Osteocyte (in vitro differentiated cells): ENCODE measurements around the gene SPOCK3. TPM values are rescaled to one million over a fixed set of nuclear protein-coding genes. Genes with fewer than 3 reads are reported as not detected.

ENCODE experiments used
- DNase-seq: peaks from one replicate; pipeline ENCODE4 v3.0.0; 2021; ENCODE audit warnings: mixed read lengths; ENCODE audit not compliant: unreplicated experiment; ENCODE audit errors: extremely low spot score
- H3K27ac Mint-ChIP-seq: one replicate; pipeline ENCODE4 v1.8.0; 2021; ENCODE audit warnings: mild to moderate bottlenecking, mixed read lengths; ENCODE audit not compliant: unreplicated experiment
- H3K27me3 Mint-ChIP-seq: one replicate; pipeline ENCODE4 v1.8.0; 2021; ENCODE audit warnings: mixed read lengths; ENCODE audit not compliant: unreplicated experiment
- H3K36me3 Mint-ChIP-seq: one replicate; pipeline ENCODE4 v1.8.0; 2021; ENCODE audit warnings: mixed read lengths; ENCODE audit not compliant: unreplicated experiment
- H3K4me1 Mint-ChIP-seq: one replicate; pipeline ENCODE4 v1.8.0; 2021; ENCODE audit warnings: mixed read lengths; ENCODE audit not compliant: unreplicated experiment
- H3K4me3 Mint-ChIP-seq: one replicate; pipeline ENCODE4 v1.8.0; 2021; ENCODE audit warnings: mild to moderate bottlenecking, moderate library complexity, mixed read lengths; ENCODE audit not compliant: unreplicated experiment
- H3K9me3 Mint-ChIP-seq: one replicate; pipeline ENCODE4 v1.8.0; 2021; ENCODE audit warnings: mixed read lengths; ENCODE audit not compliant: unreplicated experiment
- total RNA-seq: library from RNA; stranded (reverse); gene quantifications from 2 replicates; pipeline ENCODE4 v1.2.1, GENCODE V29; 2021
- TF ChIP-seq, protein P1 (sequence below): fragments of 200-600 bp; sonication (generic); IDR thresholded peaks from 2 replicates; pipeline ENCODE4 v1.5.0; 2021; ENCODE audit warnings: antibody characterized with exemption, mild to moderate bottlenecking, moderate library complexity

SPOCK3 gene
- total RNA-seq, 1 donor from 2014 or later, result not detected

DNA sequence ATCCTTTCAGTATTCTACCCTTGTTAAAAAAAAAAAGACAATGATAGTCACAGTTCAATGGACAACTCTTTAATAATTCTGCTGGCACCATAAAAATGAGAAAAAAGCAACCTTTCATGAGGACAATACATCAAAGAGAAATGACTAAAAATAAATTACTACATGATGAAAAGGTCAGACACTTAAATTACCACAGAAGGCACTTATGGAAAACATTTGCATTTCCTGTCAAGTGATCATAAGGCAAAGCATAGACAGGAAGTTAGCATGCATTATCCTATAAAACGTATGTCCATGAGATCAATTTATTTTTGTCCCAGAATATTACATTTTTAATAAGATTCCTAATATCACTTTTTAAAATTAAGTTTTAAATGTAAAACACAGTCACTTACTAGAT lies 303.8 kb downstream of the SPOCK3 start:
- H3K27ac Mint-ChIP-seq, result no peak overlapping the region
- H3K27me3 Mint-ChIP-seq, result no peaks in the 10 kb centered on the region
- no peak for DNase-seq
- H3K36me3 Mint-ChIP-seq, result no peaks in the 10 kb centered on the region
- H3K4me3 Mint-ChIP-seq, result no peak overlapping the region
- H3K4me1 Mint-ChIP-seq, result no peaks in the 10 kb centered on the region
- TF ChIP-seq, protein P1, sequence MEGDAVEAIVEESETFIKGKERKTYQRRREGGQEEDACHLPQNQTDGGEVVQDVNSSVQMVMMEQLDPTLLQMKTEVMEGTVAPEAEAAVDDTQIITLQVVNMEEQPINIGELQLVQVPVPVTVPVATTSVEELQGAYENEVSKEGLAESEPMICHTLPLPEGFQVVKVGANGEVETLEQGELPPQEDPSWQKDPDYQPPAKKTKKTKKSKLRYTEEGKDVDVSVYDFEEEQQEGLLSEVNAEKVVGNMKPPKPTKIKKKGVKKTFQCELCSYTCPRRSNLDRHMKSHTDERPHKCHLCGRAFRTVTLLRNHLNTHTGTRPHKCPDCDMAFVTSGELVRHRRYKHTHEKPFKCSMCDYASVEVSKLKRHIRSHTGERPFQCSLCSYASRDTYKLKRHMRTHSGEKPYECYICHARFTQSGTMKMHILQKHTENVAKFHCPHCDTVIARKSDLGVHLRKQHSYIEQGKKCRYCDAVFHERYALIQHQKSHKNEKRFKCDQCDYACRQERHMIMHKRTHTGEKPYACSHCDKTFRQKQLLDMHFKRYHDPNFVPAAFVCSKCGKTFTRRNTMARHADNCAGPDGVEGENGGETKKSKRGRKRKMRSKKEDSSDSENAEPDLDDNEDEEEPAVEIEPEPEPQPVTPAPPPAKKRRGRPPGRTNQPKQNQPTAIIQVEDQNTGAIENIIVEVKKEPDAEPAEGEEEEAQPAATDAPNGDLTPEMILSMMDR, result no peak
- H3K9me3 Mint-ChIP-seq, result no peaks in the 10 kb centered on the region

DNA sequence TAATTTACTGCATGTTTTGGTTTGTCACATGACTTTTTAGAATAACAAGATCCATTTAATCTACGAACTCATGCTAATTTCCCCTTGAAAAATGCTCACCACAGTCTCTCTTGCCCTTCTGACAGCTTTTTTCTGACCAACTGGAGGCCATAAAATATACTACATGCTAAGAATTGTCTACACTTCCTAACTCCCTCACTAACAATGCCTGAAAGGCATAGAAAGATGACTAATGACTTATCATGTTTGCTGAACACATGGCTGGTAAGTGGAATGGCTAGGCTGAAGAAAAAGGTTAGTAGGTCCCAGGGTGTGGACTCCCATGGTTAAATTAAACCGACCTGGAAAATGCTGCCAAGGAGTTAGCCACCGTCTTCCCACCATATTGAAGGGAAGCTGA lies 309.9 kb downstream of the SPOCK3 start:
- H3K36me3 Mint-ChIP-seq, result no peaks in the 10 kb centered on the region
- TF ChIP-seq, protein P1, result no peak
- H3K27me3 Mint-ChIP-seq, result no peaks in the 10 kb centered on the region
- no peaks in the 10 kb centered on the region for H3K4me1 Mint-ChIP-seq
- no peaks in the 10 kb centered on the region for H3K9me3 Mint-ChIP-seq
- H3K27ac Mint-ChIP-seq, result no peak overlapping the region
- DNase-seq, result no peak
- H3K4me3 Mint-ChIP-seq, result no peak overlapping the region

DNA sequence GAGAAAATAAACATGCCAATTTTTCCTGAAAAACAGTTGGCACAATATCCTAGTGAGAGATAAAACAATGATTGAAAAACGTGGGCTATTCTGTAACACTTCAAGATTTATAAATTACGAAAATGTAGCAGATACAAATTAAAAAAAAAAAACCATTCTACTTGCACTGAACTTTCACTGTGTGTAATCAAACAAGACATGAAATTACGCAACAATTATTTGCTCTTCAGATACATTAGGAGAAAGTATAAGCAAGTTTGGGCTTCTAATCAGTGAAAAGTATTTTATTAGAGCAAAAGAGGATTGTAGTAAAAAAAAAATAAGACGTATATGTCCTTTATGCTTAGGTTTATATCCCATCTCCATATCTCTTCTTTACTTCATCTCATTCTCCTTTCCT lies 320.4 kb downstream of the SPOCK3 start:
- Mint-ChIP-seq H3K36me3 (no peaks in the 10 kb centered on the region), H3K27me3 (peaks cover 2% of the 10 kb centered on the region), H3K4me1 (no peaks in the 10 kb centered on the region), H3K27ac (no peak overlapping the region), H3K9me3 (no peaks in the 10 kb centered on the region), H3K4me3 (no peak overlapping the region)
- DNase-seq, result no peak
- TF ChIP-seq, protein P1, result no peak

DNA sequence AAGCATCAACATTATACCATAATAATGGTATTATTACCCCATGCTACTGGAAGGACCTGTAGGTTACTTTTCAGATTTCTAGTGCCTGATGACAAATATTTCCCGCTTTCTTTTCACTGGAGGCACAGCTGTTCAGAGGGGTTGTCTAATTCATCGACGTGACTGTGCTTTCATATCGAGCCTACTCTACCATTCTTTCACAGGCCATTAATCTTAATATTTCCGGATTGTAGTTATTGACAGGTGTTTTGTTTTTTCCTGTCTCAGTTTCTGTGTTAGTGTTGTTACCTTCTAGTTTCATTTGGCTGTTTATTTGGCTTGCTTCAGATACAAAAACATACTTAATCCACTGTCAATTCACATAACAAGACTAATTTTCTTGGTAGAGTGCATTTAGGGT lies 330.9 kb downstream of the SPOCK3 start:
- Mint-ChIP-seq H3K27me3 (peaks cover 2% of the 10 kb centered on the region), H3K36me3 (no peaks in the 10 kb centered on the region)

DNA sequence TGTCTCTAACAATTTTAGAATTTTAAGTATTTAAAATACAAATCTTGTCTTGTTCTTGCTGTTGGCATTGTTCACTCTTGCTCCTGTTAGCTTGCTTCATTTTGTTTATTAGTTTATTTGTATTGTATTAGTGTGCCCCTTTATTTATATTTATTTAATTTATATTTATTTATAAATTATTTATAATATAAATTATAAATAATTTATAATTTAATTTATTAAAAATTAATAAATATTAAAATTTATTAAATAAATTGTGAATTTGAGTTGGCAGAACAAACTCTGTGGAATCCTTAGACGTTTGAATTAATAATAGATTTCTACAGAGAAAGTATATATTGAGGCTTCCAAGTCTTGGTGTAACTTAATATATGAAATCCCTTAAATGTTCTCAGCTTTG lies 331.4 kb downstream of the SPOCK3 start:
- no peak overlapping the region for H3K27ac Mint-ChIP-seq
- H3K4me1 Mint-ChIP-seq, result no peaks in the 10 kb centered on the region
- H3K27me3 Mint-ChIP-seq, result peaks cover 2% of the 10 kb centered on the region
- no peak overlapping the region for H3K4me3 Mint-ChIP-seq
- no peaks in the 10 kb centered on the region for H3K36me3 Mint-ChIP-seq
- DNase-seq, result no peak
- no peaks in the 10 kb centered on the region for H3K9me3 Mint-ChIP-seq
- TF ChIP-seq, protein P1, result no peak

More for the DNA sequence above, 330.9 kb downstream of the SPOCK3 start:
- Mint-ChIP-seq H3K4me1 (no peaks in the 10 kb centered on the region), H3K9me3 (no peaks in the 10 kb centered on the region), H3K27ac (no peak overlapping the region), H3K4me3 (no peak overlapping the region)
- TF ChIP-seq, protein P1, result no peak
- DNase-seq, result no peak
